Measurements from ENCODE around the gene GNAQ. TPM values are rescaled to one million over a fixed set of nuclear protein-coding genes. Genes with fewer than 3 reads are reported as not detected.

GNAQ gene
- polyA plus RNA-seq, 1 of the 3 experiments (the other 2 are of a cell fraction): 20.9 TPM

GRCh38 chr9:77903666-77904285 is 127.8 kb downstream of the GNAQ start:
- CTCF ChIA-PET: interaction anchor here (0.7 to 1.1 kb wide), 2 partner anchors 14 to 99 kb away, joined by 3 read pairs; no protein-coding TSS in a partner anchor
- peaks cover 17 to 22% of the 10 kb centered on the region in 2 experiments; a peak in 3 of 4 replicates for H3K4me1 ChIP-seq (ENCODE audit: control insufficient read depth in 1 of 2, insufficient read depth in 2 of 2, low read depth in 1 of 2, low read length in 1 of 2)
- H3K9me3 ChIP-seq: no peaks in the 10 kb centered on the region
- DNase-seq: no peak
- H3K79me2 ChIP-seq (ENCODE audit: insufficient read depth): peaks cover 34% of the 10 kb centered on the region; the same call in 1 of the 2 replicates
- H3K4me2 ChIP-seq: no peak overlapping the region
- peaks cover 9% of the 10 kb centered on the region for H3F3A ChIP-seq (replicated peaks; ENCODE audit: insufficient read depth)
- WGBS (ENCODE audit: low lambda C conversion rate): 85% methylated on average over 1 of the region's 1 CpG
- H3K9ac ChIP-seq: no peak overlapping the region
- TF ChIP-seq EP300 (IDR thresholded peaks at IDR 0.05; ENCODE audit: borderline replicate concordance in 1 of 2, low read depth in 1 of 2, low read length in 1 of 2) (0 out of 4 replicates have a peak, but pooled peaks of 1 of the 2 experiments have one; percentile 41), TEAD4 (IDR thresholded peaks at IDR 0.05; ENCODE audit: borderline replicate concordance, insufficient read depth) (no peak), RCOR1 (IDR thresholded peaks at IDR 0.05; ENCODE audit: low read length) (peak; percentile 53; the same call in 1 of the 2 replicates)
- H3K27me3 ChIP-seq (ENCODE audit: insufficient read depth): no peaks in the 10 kb centered on the region
- peaks cover 13% of the 10 kb centered on the region for H4K20me1 ChIP-seq (ENCODE audit: insufficient read depth)
- no peaks in the 10 kb centered on the region for H3K9me2 ChIP-seq
- no peak overlapping the region for H3K27ac ChIP-seq (ENCODE audit: low read depth in 2 of 2, low read length in 1 of 2)
- POLR2A ChIA-PET: no interaction called here
- peaks cover 3 to 4% of the 10 kb centered on the region in 2 experiments for H3K36me3 ChIP-seq (replicated peaks in 1 of 2; ENCODE audit: control insufficient read depth in 1 of 2, insufficient read depth in 2 of 2, low read length in 1 of 2)
- H3K4me3 ChIP-seq (ENCODE audit: low read depth in 2 of 2, low read length in 1 of 2): no peak overlapping the region
- H2AFZ ChIP-seq (ENCODE audit: low read depth): no peak overlapping the region

- H3K4me2 ChIP-seq: no peak overlapping the region
- H3K36me3 ChIP-seq (replicated peaks in 1 of 2; ENCODE audit: control insufficient read depth in 1 of 2, insufficient read depth in 2 of 2, low read length in 1 of 2): peaks cover 3 to 5% of the 10 kb centered on the region in 2 experiments
- ChIA-PET CTCF (no interaction called here), POLR2A (no interaction called here)
- H4K20me1 ChIP-seq (ENCODE audit: insufficient read depth): peaks cover 21% of the 10 kb centered on the region
- no peaks in the 10 kb centered on the region for H3K27me3 ChIP-seq (ENCODE audit: insufficient read depth)
- H3K9me3 ChIP-seq: no peaks in the 10 kb centered on the region
- 100% methylated on average over 2 of the region's 2 CpGs for WGBS (ENCODE audit: low lambda C conversion rate)
- no peaks in the 10 kb centered on the region for H3K9me2 ChIP-seq
- H3K27ac ChIP-seq (ENCODE audit: low read depth in 2 of 2, low read length in 1 of 2): no peak overlapping the region
- no peak overlapping the region for H3K9ac ChIP-seq
- no peak overlapping the region for H3K4me3 ChIP-seq (ENCODE audit: low read depth in 2 of 2, low read length in 1 of 2)
- TF ChIP-seq USF2 (IDR thresholded peaks at IDR 0.05; ENCODE audit: borderline replicate concordance, low read depth, low read length) (no peak), REST (IDR thresholded peaks at IDR 0.05; ENCODE audit: low read depth, low read length) (no peak), IRF3 (IDR thresholded peaks at IDR 0.05; ENCODE audit: low read depth, low read length) (no peak), RCOR1 (IDR thresholded peaks at IDR 0.05; ENCODE audit: low read length) (no peak), USF1 (IDR thresholded peaks at IDR 0.05; ENCODE audit: borderline replicate concordance, low read depth) (no peak), TAF1 (IDR thresholded peaks at IDR 0.05; ENCODE audit: borderline replicate concordance, low read depth, low read length) (no peak), ZBTB33 (IDR thresholded peaks at IDR 0.05; ENCODE audit: borderline replicate concordance, low read depth) (no peak), EP300 (IDR thresholded peaks at IDR 0.05; ENCODE audit: borderline replicate concordance in 1 of 2, low read depth in 1 of 2, low read length in 1 of 2) (no peak), MAX (IDR thresholded peaks at IDR 0.05; ENCODE audit: low read depth) (no peak), POLR2AphosphoS5 (IDR thresholded peaks at IDR 0.05; ENCODE audit: low read depth, low read length) (no peak), GATA2 (CRISPR knock-in tag; IDR thresholded peaks at IDR 0.05) (no peak), SIN3A (IDR thresholded peaks at IDR 0.05; ENCODE audit: borderline replicate concordance, low read depth, low read length) (no peak), SMC3 (IDR thresholded peaks at IDR 0.05; ENCODE audit: low read depth, low read length) (no peak), YY1 (IDR thresholded peaks at IDR 0.05; ENCODE audit: low read depth) (no peak), GABPA (IDR thresholded peaks at IDR 0.05; ENCODE audit: low read depth) (no peak)
- H2AFZ ChIP-seq (ENCODE audit: low read depth): no peak overlapping the region
- no peak for DNase-seq
- H3F3A ChIP-seq (replicated peaks; ENCODE audit: insufficient read depth): peaks cover 9% of the 10 kb centered on the region
- peaks cover 22 to 25% of the 10 kb centered on the region in 2 experiments; a peak in 3 of 4 replicates for H3K4me1 ChIP-seq (ENCODE audit: control insufficient read depth in 1 of 2, insufficient read depth in 2 of 2, low read depth in 1 of 2, low read length in 1 of 2)
- peaks cover 34% of the 10 kb centered on the region; the same call in 1 of the 2 replicates for H3K79me2 ChIP-seq (ENCODE audit: insufficient read depth)
These were observed 129.8 kb downstream of the GNAQ start for GRCh38 chr9:77901771-77902170.

All from SK-N-SH (cell line).